CD4-positive, alpha-beta T cell treated with Interferon gamma for 1 hour (primary cell): ENCODE results near the gene XPO6.

Experiments used
- DNase-seq: peaks from one replicate; pipeline ENCODE4 v3.0.0-alpha.2; 2020

XPO6 gene

GRCh38 chr16:28107232-28107631, 104.5 kb downstream of the XPO6 start:
- DNase-seq = no peak

DNA sequence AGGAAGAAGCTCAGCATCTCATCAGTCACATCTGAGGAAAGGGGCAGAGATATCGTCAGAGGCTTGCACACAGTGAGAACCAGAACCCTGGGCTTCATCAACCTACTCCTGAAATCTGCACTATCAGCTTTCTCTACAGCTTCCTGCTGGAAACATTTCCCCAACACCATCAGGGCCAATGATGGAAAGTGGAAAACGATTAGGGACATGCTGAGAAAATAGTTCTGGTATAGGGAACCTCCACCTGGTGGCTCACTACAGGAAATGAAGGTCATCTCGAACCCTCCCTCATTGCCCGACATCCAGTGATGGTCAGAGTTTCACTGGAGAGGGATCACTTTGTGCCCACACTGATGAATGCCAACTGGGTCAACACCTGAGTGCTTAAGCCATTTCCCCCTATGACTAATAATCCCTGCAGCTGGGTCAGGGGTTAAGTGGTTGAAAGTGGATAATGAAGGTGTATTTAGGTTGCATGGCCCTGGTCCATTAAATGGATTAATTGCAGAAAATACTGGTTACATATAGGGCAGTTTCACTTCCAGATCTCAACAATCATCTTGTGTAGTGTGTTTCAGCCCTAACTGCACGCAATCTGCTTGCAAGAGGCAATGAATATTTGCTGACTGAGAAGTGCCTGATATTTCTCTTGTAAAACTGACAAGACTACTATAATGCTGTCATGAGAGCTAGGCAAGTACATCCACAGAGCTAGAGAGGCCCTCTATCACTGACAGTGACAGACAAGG, 105.1 kb downstream of the XPO6 start:
- no peak for DNase-seq

DNA sequence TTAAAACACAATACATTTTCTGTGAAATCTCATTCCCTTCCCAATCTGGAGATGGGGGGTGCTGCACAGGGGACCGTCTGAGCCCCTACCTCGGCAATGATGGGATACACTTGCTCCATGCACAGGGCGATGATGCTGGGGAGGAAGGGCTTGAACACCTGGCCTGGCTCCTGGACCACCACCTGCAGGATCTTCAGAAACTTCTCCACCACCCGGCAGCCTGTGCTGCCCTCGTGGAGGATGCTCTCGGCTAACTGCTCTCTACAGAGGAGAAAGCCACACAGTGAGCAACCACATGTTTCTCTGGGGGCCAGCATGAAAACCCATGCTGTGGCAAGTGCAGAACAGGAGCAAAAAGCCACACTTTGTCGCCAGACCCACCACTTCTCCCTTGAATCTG, 105.8 kb downstream of the XPO6 start:
- DNase-seq = no peak

GRCh38 chr16:28105297-28105696, 106.5 kb downstream of the XPO6 start:
- DNase-seq = no peak

GRCh38 chr16:28104404-28104803, 107.4 kb downstream of the XPO6 start:
- no peak for DNase-seq

- DNase-seq = no peak
Observed at GRCh38 chr16:28103516-28104170, 108.1 kb downstream of the XPO6 start.

GRCh38 chr16:28101533-28101890, 110.3 kb downstream of the XPO6 start:
- no peak for DNase-seq

DNA sequence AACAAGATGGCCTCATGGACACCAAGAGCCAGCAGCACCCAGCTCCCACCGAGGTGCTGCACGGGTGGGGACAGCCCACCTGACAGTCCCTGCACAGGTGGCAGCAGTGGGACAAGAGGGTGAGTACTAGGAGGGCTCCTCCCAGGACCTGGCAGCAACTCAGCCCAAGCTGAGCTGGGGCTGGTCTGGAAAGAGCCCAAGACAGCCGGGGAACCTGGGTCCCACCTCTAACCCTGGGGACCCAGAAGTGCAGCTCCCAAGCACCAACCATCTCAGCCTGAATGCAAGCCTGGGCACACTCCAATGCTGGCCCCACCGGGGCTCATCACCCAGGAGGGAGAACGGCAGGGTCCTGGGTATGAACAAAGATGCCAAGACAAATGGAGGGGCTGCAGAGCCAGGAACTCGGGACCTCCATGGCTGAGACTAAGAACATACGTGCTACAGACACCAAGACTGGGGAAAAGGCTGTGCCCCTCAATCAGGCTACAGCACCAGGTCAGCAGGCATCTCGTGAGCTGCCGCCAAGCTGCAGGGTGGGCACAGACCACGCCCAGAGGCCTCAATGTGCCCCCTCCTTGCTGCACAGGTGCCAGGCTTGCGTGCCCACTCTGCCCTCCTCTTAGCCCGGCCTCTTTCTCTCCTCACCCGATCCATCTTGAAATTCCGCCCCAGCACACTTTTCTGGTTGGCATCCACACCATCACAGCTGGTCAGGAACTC, 110.8 kb downstream of the XPO6 start:
- no peak for DNase-seq

DNA sequence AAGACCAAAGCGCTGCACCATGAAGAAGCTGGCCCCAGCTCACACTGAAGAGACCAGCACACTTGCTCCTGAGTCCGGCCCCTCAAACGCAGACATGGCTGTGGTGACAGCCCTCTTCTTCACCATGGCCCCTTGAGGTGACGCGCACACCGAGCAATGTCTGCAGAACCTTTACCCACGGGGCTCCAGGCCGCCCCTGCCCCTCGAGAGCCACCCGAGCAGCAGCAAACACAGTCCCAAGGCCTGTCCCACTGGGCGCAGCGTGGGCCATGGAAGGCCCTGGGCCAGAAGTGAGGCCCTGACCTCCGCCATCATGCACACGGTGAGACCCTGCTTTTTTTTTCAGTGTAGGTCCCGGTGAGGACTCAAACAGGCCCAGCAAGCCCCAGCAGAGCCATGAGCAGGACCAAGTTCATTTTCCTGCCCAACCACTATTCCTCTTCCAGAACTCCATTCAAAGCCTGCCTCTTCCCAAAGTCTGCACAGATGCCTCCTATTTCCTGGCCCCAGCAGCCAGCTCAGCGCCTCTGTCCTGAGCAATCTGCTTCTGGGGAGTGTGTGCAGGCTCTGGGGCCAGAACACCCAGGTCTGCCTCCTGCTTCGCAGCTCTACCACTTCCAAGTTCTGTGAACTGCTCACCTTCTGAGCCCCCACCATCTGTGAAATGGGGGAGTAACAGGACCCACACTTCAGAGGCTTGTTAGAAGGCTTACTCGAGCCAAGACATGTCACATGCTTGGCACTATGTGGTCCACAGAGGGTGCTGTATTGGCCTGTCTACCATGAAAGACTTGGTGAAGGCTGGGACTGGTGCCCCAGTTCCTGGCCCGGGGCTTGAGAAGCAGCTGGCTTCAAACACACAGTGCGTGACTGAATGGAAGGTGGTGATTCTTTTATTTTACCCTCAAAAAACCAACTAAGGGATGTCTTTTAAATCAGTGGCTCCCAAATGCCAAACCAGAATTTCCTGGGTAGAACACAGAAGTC, 112.5 kb downstream of the XPO6 start:
- no peak for DNase-seq

GRCh38 chr16:28098171-28098958, 113.4 kb downstream of the XPO6 start:
- no peak for DNase-seq

GRCh38 chr16:28096983-28097899, 114.5 kb downstream of the XPO6 start:
- DNase-seq = no peak

- no peak for DNase-seq
Observed at GRCh38 chr16:28093385-28093725, 118.4 kb downstream of the XPO6 start.

- DNase-seq = no peak
Observed at GRCh38 chr16:28092721-28093384, 118.9 kb downstream of the XPO6 start.

- DNase-seq = no peak
Observed at GRCh38 chr16:28091656-28092055, 120.1 kb downstream of the XPO6 start.

GRCh38 chr16:28090646-28091377, 121.0 kb downstream of the XPO6 start:
- no peak for DNase-seq

GRCh38 chr16:28089992-28090365, 121.8 kb downstream of the XPO6 start:
- DNase-seq = no peak

- DNase-seq = no peak
Observed at GRCh38 chr16:28089205-28089991, 122.4 kb downstream of the XPO6 start.

DNA sequence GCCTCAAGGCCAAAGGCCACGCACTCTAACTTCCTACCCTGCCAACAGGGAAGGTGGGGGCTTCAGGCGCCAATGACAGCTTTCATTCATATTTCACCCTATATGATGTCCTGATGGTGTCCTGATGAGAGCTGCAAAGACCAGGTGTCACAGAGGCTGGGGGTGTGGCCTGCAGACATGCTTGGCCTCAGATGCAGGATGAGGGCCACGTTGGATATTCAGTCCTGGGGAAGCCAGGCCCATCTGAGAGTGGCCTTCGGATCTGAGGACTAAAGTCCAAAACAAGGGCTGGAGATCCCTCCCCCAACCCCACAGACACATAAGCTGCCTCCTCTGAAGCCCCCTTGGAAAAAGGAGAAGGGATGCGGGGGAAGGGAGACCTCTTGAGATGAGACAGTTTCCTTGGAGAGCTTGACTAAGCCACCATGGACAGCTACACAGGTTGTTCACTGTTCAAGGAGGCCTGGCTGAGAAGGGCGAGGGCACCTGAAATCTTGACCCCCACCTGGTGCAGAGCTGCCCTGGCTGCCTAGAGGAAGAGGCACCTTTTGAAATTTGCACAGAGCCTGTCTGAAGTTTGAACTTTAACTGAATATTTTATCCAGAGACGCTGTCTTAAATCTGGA, 124.0 kb downstream of the XPO6 start:
- DNase-seq = no peak
